8988T (cell line): ENCODE results near the gene CROCC2.
"Not testable (repeated sequence)": the region's sequence is repeated elsewhere in the genome, so short reads cannot be mapped to it uniquely, and the experiment has no call there.

Experiments used
- DNase-seq: peaks from one replicate; pipeline ENCODE4 v3.0.0; 2011

CROCC2 gene

DNA sequence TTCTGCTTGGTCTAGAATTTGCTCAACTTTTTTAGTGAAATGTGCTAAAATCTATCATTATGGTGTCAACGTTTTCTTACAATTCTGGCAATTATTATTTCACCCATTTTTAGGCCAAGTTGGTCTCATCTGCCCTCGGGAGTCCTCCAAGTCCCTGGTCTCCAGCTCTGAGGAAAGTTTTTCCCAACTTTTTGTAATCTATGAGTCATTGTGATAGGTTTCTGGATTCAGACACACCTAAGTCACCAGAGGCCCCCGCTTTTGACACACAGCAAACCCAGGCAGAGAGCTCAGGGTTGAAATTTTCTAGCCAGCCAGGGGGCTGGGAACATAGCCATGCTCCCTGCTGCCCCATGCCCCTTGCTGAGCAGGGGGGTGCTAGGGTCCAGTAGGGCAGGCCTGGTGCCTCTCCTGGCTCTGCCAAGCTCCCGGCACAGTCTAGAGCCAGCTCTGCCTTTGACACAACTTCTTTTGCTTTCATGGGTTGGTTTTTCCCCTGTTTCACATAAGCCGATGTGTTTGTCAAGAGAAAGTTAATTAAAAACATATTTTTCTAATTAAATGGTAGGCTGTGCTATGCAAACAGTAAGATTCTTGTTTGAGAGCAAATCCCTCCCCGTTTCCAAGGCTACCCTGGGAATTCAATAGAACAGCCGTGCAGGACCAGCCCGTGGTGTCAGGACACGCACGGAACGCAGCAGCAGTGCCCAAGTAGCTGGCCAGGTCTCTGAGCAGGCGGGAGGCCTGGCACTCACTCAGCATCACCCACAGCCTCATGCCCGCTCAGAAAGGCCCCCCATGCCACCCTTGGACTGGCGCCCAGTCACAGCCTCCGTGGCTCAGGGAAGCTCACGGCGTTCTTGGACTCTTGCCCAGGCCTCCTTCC is 66.7 kb downstream of the CROCC2 start:
- no peak for DNase-seq

DNA sequence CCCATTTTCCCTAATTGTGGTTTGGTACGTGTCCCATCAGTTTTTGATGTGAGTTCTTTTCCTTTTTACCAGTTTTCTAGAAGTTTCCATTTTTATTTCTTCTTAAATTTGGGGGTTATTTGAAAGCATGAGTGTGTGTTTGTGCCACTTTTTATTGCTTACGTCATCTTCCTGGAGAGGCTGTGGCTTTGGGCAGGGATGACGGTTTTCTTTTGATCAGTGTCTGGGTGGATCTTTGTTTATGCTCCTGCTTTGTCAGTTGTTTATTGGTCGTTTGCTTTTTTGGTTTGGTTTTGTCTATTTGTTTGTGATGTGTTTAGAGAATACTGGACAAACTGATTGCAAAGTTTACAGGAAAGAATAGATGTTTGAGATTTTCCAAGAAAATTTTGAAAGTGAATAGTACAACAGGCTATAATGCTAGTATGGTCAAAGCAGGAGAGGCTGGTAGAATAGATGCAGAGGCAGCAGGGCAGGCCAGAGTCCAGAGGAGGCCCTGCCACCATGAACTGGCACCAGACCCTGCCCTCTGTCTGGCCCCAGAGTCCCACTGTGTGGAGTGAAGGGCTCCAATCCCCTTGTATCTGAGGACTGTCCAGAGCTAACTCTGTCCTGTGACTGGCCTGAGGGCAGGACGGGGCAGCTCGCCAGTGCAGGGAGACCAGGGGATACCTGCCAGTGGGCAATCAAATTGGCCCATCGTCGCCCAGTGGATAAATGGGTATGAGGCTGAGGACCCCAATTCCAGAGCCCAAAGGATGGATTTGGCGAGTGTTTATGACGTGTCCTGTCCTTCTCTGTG is 68.8 kb downstream of the CROCC2 start:
- DNase-seq: no peak

DNA sequence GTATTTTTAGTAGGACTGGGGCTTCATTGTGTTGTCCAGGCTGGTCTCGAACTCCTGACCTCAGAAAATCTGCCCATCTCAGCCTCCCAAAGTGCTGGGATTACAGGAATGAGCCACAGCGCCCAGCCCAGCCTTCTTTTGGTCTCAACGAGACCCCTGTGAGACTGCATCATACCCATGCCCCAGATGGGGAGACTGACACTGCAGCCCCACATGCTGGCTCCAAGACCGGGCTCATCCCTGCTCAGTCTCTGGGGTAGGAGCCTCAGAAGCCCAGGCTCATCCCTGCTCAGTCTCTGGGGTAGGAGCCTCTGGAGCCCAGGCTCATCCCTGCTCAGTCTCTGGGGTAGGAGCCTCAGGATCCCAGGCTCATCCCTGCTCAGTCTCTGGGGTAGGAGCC is 69.8 kb downstream of the CROCC2 start:
- not testable (repeated sequence) for DNase-seq

DNA sequence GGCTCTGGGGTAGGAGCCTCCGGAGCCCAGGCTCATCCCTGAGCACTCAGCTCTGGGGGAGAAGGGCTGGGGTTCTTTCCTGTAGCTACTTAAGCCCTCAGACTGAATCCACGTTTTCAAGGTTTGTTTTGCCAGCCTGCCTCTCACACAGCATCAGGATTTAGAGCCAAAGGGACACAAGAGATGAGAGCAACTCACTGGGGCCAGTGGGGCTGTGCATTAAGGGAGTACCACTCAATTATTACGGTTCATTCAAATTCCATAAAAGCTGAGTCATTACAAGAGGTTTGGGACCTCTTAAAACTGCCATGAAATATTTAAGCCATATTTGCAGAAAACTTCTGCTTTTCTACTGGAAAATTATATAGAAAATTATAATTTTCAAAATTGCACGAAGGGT is 75.1 kb downstream of the CROCC2 start:
- no peak for DNase-seq

DNA sequence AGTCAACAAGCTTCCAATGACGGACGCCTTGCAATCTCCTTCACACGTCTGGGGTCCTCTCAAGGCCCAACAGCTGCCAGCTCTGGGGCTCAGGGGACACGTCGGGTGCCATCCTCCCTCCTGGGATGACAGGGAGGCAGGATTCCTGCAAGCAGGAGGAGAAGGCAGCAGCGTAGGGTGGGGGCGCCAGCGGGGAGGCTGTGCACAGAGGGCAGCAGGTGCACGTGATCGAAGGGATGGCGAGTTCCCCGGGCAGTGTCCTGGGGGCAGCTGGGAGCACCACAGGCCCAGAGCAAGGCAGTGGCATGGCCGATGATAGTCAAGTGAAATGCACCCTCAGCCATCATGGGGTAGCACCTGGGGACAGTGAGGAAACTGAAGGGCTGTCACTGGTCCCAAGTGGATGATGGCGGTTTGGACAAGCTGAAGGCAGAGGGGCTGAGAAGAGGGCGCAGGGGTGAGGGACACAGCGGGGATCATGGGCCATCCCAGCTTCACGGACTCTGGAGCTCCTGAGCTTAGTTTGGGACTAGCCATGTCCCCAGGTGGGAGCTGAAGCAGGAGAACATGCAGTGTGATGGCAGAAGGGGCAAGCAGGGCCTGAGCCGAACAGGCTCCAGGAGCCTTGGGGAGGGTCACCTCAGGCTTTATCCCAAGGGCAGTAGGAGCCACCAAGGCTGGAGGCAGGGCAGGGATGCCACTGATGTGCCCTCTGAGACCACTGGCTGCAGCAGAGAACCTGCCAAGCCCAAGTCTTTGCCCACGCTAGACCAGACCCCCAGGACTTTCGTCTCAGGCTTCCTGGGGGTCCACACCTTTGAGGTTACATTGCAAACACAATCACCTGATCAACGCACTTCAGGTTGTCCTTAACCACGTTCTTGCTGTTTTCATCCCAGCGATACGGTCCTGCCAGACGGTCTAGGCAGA is 76.0 kb downstream of the CROCC2 start:
- no peak for DNase-seq

DNA sequence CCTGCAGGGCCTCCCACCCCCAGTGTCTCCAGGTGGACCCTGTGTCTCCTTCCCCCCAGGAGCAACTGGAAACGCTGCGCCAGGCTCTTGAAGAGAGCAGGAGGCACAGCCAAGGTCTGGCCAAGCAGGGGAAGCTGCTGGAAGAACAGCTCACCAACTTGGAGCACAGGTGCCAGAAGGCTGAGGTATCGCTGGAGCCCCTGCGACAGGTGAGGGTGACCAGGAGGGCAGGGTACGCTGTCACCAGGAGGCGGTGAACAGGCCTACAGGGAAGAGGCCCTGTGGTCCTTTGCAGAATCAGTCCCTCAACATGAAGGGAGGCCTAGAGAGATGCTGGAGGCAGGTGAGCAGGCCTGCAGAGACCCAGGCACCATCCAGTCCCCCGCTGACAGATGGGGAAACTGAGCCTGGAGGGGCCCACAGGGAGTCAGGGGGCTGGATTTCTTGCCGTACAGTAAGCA is 76.7 kb downstream of the CROCC2 start:
- DNase-seq: no peak

DNA sequence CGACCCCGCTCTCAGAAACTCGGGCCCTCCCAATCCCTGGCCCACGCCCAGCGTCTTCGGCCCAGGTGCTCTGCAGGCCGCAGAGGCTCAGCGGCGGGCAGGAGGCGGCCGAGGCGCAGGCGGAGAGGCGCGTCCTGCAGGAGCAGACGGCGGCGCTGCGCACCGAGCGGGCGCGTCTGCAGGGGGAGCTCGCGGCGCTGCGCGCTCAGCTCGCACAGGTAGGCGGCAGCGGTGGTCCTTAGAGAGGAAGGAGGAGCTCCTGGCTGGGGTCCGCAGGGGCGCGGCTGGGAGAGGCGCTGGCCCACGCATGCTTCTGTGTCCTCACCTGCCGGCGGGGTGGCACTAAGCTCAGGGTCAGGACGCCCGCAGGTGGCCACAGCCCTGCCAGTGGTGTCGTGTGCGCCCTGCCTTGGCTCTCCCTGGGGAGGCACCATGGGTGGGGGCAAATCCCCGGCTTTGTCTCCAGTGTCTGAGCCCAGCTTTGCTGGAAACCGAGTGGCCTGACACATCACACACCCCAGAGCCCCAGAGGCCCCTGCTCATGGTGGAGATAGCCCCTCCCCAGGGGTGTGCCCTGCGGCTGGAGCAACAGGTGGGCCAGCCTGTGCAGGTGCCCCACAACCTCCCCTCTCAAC is 77.3 kb downstream of the CROCC2 start:
- no peak for DNase-seq

DNA sequence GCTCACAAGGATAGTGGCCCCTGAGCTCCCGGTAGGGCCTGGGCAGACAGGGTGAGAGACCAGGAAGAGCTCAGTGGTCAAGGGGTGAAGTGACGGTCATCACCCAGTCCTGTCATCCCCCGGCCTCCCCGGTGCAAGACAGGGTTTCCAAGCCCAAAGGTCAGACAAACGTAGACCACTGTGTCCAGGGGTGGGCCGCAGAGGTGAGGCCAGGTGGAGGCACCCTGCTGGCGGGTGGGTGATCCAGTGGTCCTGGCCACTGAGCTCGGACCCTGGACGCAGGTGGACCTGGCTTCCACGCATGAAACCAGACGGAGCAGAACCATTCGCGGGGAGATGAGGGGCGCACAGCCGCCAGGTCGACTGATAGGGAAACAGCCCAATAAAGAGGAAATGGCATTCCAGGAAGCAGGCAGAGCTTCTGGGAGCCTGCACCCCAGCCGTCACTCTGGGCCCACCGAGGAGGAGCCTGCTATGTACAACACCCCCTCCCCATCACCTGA is 77.9 kb downstream of the CROCC2 start:
- no peak for DNase-seq

DNA sequence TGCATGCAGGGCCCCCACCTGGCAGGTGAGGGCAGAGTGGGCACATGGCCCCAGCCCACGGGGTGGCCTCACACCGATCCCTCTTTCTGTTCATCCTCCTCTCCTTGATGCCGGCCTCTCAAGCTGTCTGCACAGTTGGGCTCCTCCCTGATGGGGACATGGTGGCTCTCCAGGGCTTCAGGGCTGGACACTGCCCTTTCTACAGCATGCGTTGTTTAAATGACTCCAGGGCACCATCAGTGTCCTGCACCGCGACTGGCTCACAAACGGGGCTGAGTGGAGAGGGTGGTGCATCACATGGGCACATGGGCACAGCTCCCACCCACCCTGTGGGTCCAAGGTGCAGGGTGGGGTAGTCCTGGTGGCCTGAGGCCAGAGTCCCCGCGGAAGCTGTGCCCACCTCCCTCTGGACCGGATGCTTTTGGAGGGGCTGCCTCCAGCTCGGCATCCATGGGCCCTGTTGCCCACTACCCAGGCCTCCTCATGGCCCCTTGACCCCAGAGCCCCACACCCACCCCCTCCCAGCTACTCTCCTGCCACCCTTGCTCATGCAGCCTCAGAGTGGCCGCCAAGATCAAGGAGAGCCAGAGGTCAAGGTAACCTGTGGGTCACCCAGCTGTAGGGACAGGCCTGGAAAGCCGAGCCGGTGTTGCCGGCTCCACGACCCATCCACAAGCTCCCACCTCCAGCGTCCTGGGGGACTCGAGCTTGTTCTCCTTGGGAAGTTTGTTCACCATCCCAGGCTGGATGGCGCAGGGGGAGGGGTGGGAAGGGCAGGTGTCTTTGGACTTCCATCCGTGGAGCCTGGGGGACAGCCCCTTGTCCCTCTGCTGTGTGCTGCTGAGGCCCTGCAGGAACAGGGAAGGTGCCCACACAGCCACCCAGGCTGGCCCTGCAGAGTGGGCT is 80.0 kb downstream of the CROCC2 start:
- no peak for DNase-seq

DNA sequence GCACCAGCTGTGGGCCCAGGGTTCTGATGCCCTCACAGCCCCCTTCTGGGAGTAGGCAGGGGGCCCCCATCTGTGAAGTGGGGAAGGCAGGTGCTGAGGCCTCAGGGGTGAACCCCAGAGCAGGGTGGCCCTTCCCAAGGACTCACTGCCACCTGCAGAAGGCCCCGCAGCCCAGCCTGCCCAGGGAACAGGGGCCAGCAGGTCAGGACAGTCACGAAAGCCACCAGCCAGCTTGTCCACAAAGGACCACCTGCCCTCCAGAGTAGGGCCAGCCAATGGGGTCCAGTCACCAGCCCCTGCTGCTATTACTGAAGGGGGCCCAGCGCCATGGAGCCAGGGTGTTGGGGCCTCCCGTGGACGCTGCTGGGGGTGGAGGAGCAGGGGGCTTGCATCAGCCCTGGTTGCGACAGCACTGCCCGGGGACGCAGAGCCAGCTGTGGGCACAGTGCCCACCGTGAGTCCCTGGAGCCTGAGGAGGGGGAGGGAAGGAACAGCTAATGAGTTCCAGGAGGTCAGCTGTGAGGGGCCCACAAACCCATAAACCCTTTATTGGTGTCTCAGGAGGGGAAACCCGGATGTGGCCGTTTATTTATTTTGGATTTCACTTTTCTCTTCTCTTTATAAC is 80.8 kb downstream of the CROCC2 start:
- DNase-seq: no peak

DNA sequence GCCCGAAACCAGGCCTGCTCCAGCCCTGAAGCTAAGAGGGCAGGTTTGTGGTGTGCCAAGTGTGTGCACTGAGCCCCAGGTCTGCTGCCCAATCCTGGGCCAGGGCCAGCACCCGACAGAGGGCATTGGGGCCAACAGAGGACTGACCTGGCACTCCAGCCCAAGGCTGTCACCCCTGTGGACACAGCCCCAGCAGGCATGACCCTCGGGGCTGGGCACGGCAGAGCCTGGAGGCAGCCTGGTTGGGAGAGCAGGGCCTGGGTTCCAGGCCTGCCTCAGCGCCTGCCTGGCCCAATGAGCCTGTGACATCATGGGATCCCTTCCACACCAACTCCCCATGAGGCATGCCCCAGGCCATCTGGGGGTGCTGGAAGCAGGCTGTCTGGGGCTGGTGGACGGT is 81.5 kb downstream of the CROCC2 start:
- no peak for DNase-seq

DNA sequence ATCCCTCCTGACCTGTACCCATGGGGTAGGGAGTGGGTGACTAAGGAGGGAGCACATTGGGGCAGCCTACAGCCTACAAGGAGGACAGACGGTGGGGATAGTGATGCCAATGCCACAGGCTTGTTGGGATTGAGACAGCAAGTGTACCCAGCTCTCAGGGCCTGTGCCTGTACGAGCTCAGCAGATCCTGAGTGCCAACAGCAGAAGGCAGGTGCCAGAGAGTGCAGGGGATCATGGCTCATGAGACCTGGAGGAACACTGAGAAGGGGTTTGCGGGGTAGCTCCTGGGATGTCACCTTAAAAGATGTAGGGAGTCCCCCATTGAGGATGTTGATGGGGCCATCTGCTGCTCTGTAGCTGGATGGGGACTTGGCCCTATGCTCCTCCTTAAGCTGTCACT is 82.0 kb downstream of the CROCC2 start:
- no peak for DNase-seq

DNA sequence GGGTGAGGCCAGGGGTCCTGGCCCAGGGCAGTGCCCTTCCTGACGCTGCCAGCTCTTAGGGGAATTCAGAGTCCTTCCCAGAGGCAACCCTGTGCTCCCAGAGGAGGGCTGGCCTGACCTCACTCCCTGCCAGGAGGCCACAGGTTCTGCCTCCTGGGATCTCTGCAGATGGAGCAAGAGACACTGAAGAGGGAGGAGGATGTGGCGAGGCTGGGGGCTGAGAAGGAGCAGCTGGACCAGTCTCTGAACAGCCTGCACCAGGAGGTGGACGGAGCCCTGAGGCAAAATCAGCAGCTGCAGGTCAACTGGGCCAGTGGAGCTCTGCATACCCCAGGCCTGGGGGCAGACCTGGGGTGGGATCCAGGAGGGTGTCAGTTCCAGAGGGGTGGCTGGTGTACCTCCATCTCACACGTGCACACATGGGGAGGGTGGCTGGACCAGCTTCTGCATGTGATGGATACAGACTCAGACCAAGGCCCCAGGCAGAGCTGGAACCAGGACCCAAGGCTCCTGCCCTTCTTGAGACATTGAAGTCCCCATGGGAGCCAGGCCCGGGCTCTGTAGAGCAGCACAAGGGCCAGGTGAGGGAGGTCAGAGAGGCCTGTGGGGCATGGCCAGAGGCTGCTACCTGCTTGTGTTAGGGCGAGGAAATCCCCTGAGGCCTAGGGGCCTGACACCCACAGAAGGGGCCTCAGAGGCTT is 82.6 kb downstream of the CROCC2 start:
- no peak for DNase-seq

DNA sequence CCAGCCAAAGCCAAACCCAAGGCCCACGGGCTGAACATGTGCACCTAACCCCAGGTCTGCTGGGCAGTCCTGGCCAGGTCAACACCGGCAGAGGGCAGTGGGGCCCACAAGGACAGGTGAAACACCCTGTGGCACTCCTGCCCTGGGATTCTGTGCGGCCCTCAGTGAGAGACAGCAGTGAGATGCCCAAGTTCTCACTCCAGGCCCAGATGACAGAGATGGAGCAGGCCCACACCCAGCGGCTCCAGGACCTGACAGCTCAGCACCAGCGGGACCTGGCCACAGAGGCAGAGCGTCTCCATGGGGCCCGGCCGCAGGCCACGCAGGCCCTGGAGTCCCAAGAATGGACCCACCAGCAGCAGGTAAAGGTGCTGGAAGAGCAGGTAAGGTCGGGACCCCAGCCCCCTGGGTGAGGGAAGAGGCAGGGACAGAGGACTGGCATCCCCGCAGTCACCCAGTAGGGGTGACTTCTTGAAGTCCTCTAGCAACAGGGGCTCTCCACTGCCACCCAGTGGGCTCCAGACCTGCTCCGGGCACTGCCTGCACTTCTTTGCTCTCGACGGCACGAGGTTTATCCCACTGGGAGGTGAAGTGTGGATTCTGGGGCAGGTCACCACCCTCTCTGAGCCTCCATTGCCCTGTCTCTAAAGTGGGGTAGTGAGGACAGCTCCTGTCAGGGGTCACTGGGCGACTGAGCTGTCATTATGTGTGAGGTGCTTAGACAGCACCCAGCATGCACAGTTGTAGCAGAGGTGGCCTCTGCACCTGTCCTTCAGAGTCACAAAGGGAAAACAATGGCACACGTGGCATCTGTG is 83.5 kb downstream of the CROCC2 start:
- DNase-seq: peak; percentile 83

DNA sequence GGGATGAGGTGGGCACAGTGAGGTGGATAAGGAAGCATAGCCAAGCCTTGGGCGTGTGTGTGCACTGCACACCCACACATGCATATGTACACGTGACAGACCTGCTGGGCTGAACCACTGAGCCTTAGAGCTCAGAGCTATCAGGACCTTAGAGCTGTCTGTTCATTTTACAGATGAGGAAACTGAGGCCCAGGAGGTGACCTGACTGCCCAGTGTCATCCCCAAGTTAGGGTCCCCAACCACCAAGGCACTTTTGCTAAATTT is 84.1 kb downstream of the CROCC2 start:
- DNase-seq: no peak

DNA sequence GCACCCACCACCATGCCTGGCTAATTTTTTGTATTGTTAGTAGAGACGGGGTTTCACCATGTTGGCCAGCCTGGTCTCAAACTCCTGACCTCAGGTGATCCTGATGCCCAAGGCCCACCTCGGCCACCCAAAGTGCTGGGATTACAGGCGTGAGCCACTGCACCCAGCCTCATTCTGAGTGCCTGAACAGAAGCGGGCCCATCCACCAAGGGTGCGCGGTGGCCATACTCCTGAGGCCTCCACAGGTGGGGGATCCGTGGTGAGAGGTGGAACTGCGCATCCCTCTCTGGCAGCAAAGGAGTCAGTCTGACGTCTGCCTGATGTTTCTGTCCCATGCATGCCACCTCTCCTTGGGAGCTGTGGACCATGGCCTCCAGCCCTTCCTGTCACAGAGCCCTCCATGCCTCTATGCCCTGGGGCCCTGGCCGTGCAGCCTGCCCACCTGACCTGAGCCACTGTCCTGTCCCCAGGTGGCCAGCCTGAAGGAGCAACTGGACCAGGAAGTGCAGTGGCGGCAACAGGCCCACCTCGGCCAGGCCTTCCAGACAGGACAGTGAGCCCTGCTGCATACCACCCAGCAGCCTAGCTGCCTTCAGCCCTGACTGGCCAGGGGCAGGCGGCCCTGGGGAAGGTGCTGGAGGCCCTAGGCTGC is 84.7 kb downstream of the CROCC2 start:
- no peak for DNase-seq

DNA sequence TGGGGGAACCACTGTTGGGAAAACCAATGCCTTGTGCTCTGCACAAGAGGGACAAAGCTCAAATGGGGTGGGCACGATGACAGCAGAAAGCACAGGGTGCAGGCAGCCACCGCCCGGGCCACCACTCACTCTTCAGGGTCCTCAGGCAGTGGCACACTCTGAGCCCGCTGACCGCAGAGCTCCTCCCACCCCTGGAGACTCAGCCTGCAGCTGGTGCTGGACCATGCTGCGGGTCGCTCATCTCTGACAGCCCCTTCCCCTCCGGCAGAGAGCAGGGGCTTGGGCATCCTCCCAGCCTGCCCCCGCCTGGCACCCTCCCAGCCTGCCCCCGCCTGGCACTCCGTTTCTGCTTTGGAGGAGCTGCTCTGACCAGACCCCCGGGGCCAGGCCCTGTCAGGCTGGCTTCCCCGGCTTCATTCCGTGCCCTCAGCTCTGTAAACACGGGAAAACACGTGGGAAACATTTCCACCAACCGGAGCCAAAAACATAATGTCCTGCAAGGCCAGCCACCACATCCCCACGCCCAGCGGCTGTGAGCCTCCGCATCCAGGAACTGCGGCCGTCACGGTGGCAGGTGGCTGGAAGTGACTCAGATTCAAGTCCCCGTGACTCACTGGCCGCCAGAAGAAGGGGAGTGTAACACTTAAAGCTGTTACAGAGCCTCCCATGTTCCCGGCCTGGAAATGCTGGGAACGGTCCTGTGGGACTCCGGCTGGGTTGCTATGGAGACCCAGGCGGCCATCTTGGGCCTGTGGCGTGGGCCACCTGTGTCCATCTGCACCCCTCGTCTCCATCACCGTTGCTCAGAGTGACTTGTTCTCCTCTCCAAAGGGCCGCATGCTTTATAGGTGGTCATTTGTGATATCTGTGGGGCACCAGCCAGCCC is 85.5 kb downstream of the CROCC2 start:
- DNase-seq: peak; percentile 76
